GM23248 (cell line): ENCODE measurements around the gene DLAT. TPM values are rescaled to one million over a fixed set of nuclear protein-coding genes. Genes with fewer than 3 reads are reported as not detected.
"Not testable (repeated sequence)": the region's sequence is repeated elsewhere in the genome, so short reads cannot be mapped to it uniquely, and the experiment has no call there.

ENCODE experiments used
- DNase-seq: peaks from one replicate; pipeline ENCODE4 v3.0.0-alpha.2; 2015
- H2AFZ ChIP-seq: fragments of 200-600 bp; sonication (generic); 2 replicates; pipeline ENCODE4 v1.6.1; 2016; ENCODE audit warnings: antibody characterized with exemption
- H3F3A ChIP-seq: fragments of 200-600 bp; sonication (generic); 2 replicates; pipeline ENCODE4 v1.6.1; 2016; ENCODE audit warnings: mild to moderate bottlenecking, antibody characterized with exemption, mixed run types; ENCODE audit not compliant: insufficient read depth
- H3K27ac ChIP-seq: fragments of 200-600 bp; sonication (generic); 2 replicates; pipeline ENCODE4 v1.5.1; 2016; ENCODE audit warnings: mild to moderate bottlenecking
- H3K27me3 ChIP-seq: fragments of 200-600 bp; sonication (generic); replicated peaks from 2 replicates; pipeline ENCODE4 v1.6.1; 2016; ENCODE audit warnings: mild to moderate bottlenecking; ENCODE audit not compliant: insufficient read depth
- H3K36me3 ChIP-seq: fragments of 200-600 bp; sonication (generic); 2 replicates; pipeline ENCODE4 v1.6.1; 2016; ENCODE audit warnings: low read depth, mild to moderate bottlenecking
- H3K4me1 ChIP-seq: fragments of 200-600 bp; sonication (generic); 2 replicates; pipeline ENCODE4 v1.6.1; 2016; ENCODE audit warnings: mild to moderate bottlenecking; ENCODE audit not compliant: insufficient read depth
- H3K4me2 ChIP-seq: fragments of 200-600 bp; sonication (generic); one replicate; pipeline ENCODE4 v1.6.1; 2016; ENCODE audit warnings: mild to moderate bottlenecking; ENCODE audit not compliant: unreplicated experiment
- H3K4me3 ChIP-seq: fragments of 200-600 bp; sonication (generic); 2 replicates; pipeline ENCODE4 v1.5.1; 2016; ENCODE audit warnings: mild to moderate bottlenecking
- H3K79me2 ChIP-seq: fragments of 200-600 bp; sonication (generic); 2 replicates; pipeline ENCODE4 v1.6.1; 2016; ENCODE audit warnings: mild to moderate bottlenecking; ENCODE audit not compliant: insufficient read depth
- H3K9ac ChIP-seq: fragments of 200-600 bp; sonication (generic); 2 replicates; pipeline ENCODE4 v1.6.1; 2016; ENCODE audit warnings: mild to moderate bottlenecking
- H3K9me2 ChIP-seq: fragments of 200-600 bp; sonication (generic); 2 replicates; pipeline ENCODE4 v1.6.1; 2016; ENCODE audit warnings: mixed run types, mild to moderate bottlenecking, moderate library complexity; ENCODE audit not compliant: insufficient read depth
- H3K9me3 ChIP-seq: fragments of 200-600 bp; sonication (generic); one replicate; pipeline ENCODE4 v1.6.1; 2017; ENCODE audit warnings: low read depth
- H4K20me1 ChIP-seq: fragments of 200-600 bp; sonication (generic); 2 replicates; pipeline ENCODE4 v1.6.0; 2016; ENCODE audit not compliant: insufficient read depth
- EZH2 ChIP-seq: fragments of 200-600 bp; sonication (generic); IDR thresholded peaks from 2 replicates; pipeline ENCODE4 v1.6.1; 2018; ENCODE audit warnings: antibody characterized with exemption, mild to moderate bottlenecking; ENCODE audit not compliant: insufficient read depth, poor library complexity, severe bottlenecking
- EZH2phosphoT487 ChIP-seq: fragments of 200-600 bp; sonication (generic); IDR thresholded peaks from 2 replicates; pipeline ENCODE4 v1.6.1; 2018; ENCODE audit warnings: antibody characterized with exemption, moderate library complexity, mild to moderate bottlenecking, low read depth; ENCODE audit not compliant: insufficient read depth
- WGBS, 2 experiments: methylation state at CpG; one replicate each; pipeline ENCODE4 v1.1.6; 2015 to 2017; ENCODE audit warnings: low lambda C conversion rate in 2 of 2, low coverage in 1 of 2; ENCODE audit errors: missing lambda C conversion rate in 2 of 2; 5-methylcytosine and 5-hydroxymethylcytosine counted together
- in situ Hi-C: fragments of 300-500 bp; cut with MboI; formaldehyde crosslinking; loops from 2 replicates; pipeline ENCODE4 v1.15.0; 2020
- polyA plus RNA-seq: library from polyadenylated mRNA; unstranded; fragments of >200 nt; fragmentation: Nextera tagmentation; extraction: Ambion mirVana; gene quantifications from 2 replicates; pipeline ENCODE4 v1.2.1, GENCODE V29; 2016
- total RNA-seq: library from RNA; depleted of rRNA; stranded (reverse); fragments of >200 nt; shearing (Covaris generic); gene quantifications from 2 replicates; pipeline ENCODE4 v1.2.3, GENCODE V29; 2014

Gene DLAT
- total and polyA plus RNA-seq, 2 experiments from 2014 or later, result 32.3 to 33.4 TPM

DNA sequence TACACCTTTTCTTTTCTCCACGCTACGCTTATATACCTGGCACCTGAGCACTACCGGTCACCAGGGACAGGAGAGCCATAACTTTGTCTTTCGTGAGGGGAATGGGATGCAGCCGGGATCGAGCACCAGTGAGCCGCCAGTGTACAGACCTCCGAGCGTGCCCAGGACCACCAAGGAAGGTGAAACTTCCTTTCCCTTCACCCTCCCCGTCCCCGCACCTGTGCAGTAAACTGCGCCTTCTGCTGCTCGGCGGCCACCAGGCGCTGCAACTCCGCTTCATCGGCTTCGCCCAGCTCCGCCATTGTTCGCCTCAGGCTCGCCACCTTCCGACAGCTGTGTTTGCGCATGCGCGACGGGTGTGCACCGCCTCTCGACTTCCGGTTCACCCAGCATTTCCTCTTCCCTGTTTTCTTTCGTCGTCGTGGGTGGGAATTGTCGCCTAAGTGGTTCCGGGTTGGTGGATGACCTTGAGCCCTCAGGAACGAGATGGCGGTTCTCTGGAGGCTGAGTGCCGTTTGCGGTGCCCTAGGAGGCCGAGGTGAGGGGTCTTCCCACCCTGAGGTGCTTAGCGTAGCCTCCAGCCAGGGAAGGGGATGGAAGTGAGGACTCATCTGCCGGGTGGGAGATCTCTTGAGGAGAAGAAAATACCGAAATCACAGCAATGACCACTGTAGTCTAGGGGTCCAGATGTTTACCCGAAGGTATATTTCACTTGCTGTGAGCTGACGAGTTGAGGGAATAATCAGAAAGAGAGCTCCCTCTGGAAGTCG, 61.4 kb downstream of the DLAT start, which contains the start of the genes SDHD and TIMM8B:
SDHD (plus strand) TSS at position 452 of the 770 bp plus-strand sequence; CDS start at position 487, 35 bp downstream.
TIMM8B (minus strand) TSS at position 335 of the 770 bp plus-strand sequence; CDS start at position 302, 33 bp downstream.
- in situ Hi-C loops, result no loop called here
- Histone ChIP-seq H4K20me1 (no peaks in the 10 kb centered on the region), H3K79me2 (peaks cover 75% of the 10 kb centered on the region), H3K27ac (peak within 1 kb of the TSS; percentile 45), H3K36me3 (peaks cover 67% of the 10 kb centered on the region), H3K9me2 (no peaks in the 10 kb centered on the region), H3K4me1 (peaks cover 28% of the 10 kb centered on the region), H3K27me3 (no peaks in the 10 kb centered on the region), H3K4me2 (peak within 1 kb of the TSS; percentile 95), H3K9ac (peak within 1 kb of the TSS; percentile 86), H2AFZ (peak within 1 kb of the TSS; percentile 95), H3K4me3 (peak within 1 kb of the TSS; percentile 88), H3K9me3 (no peaks in the 10 kb centered on the region), H3F3A (peaks cover 38% of the 10 kb centered on the region)
- TF ChIP-seq EZH2phosphoT487 (no peak), EZH2 (no peak)
- DNase-seq, result peak; percentile 99
- WGBS, 2 experiments, result 0 to 1% methylated on average over 45 of the region's 45 CpGs

DNA sequence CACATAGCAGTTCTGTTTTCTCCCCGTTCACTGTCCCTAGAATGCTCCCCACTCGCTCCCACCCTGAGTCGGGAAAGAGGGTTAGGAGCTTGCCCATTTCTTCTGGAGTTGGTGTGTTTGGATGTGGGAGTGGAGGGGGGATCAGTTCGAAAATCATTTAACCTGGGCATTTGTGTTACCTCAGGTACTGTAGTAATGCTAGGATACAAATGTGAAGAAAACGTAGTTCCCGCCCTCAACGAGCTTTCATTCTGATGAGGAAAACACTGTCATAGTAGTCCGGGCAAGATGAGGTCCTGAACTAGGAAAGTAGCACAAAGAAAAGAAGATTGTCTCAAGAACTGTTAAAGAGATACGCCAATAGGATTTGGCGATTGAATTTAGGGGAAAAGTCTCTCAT, 62.0 kb downstream of the DLAT start:
- H3K4me3 ChIP-seq, result peak overlapping the region; percentile 88
- 14 to 17% methylated on average over 10 of the region's 10 CpGs for WGBS, 2 experiments
- DNase-seq, result peak; percentile 42
- H3K9me2 ChIP-seq, result no peaks in the 10 kb centered on the region
- peak overlapping the region; percentile 89 for H3K4me2 ChIP-seq
- peak overlapping the region; percentile 95 for H2AFZ ChIP-seq
- peak overlapping the region; percentile 86 for H3K9ac ChIP-seq
- H4K20me1 ChIP-seq, result no peaks in the 10 kb centered on the region
- in situ Hi-C loops, result no loop called here
- peaks cover 64% of the 10 kb centered on the region for H3K36me3 ChIP-seq
- H3K27me3 ChIP-seq, result no peaks in the 10 kb centered on the region
- TF ChIP-seq EZH2 (no peak), EZH2phosphoT487 (no peak)
- peaks cover 32% of the 10 kb centered on the region for H3F3A ChIP-seq
- H3K27ac ChIP-seq, result peak overlapping the region; percentile 22; the same call in 1 of the 2 replicates
- peaks cover 75% of the 10 kb centered on the region for H3K79me2 ChIP-seq
- H3K4me1 ChIP-seq, result peaks cover 23% of the 10 kb centered on the region
- H3K9me3 ChIP-seq, result no peaks in the 10 kb centered on the region

DNA sequence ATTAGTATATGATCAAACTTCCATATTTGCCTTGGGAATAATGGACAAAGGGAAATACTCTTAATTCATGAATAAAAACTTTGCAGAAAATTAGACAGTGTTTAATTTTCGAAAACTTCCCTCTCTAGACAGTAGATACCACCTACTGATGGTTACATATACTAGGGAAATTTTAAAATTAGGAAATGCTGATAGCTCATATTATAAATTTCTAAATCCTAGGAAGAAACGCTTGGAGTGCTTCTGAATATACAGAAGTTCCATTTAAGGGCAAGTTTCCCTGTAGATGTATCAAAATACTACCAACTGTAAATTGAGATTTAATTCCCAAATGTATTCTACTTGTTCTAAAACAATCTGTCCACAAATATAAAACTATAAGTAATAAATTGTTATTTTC, 70.1 kb downstream of the DLAT start:
- H3K4me1 ChIP-seq, H3K9me2 ChIP-seq, H2AFZ ChIP-seq, H3K9ac ChIP-seq, H3K4me2 ChIP-seq, H3K9me3 ChIP-seq, H3K79me2 ChIP-seq, H3K27ac ChIP-seq, H3F3A ChIP-seq, DNase-seq, H3K27me3 ChIP-seq, in situ Hi-C loops, H4K20me1 ChIP-seq, H3K4me3 ChIP-seq: not testable (repeated sequence)
- WGBS, 2 experiments, result 99 to 100% methylated on average over 2 of the region's 2 CpGs
- peaks cover 37% of the 10 kb centered on the region; the same call in 1 of the 2 replicates for H3K36me3 ChIP-seq

DNA sequence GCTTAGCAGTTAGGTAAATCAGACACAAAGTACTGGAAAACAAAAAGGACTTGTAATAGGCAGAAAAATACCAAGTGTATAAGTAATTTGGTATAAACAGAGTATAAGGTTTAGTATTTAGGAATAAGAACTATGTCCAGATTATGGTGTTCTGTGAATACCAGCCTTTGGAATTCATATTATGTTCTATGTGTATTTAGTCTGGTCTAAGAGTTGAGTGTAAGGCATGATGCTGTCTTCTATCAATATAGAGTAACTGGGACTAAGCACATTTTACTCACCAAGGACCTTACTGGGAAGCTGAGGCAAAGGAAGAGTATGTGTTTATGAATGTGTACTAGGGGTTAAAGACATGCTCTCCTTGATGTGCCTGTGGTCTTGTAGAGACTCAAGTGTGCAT, 71.0 kb downstream of the DLAT start:
- Histone ChIP-seq H3F3A (no peaks in the 10 kb centered on the region), H3K4me1 (no peaks in the 10 kb centered on the region), H3K9me2 (no peaks in the 10 kb centered on the region), H3K4me2 (no peak overlapping the region), H3K27me3 (no peaks in the 10 kb centered on the region), H3K27ac (no peak overlapping the region), H3K9me3 (no peaks in the 10 kb centered on the region), H3K36me3 (peaks cover 28% of the 10 kb centered on the region; the same call in 1 of the 2 replicates), H3K9ac (no peak overlapping the region), H3K4me3 (no peak overlapping the region), H2AFZ (no peak overlapping the region), H4K20me1 (no peaks in the 10 kb centered on the region; the same call in 1 of the 2 replicates), H3K79me2 (no peaks in the 10 kb centered on the region)
- no peak for DNase-seq
- in situ Hi-C loops, result no loop called here
- TF ChIP-seq EZH2 (no peak), EZH2phosphoT487 (no peak)
